Endothelial cell of umbilical vein (primary cell): ENCODE measurements around the gene PLXDC2. TPM values are rescaled to one million over a fixed set of nuclear protein-coding genes. Genes with fewer than 3 reads are reported as not detected.
"Not testable (repeated sequence)": the region's sequence is repeated elsewhere in the genome, so short reads cannot be mapped to it uniquely, and the experiment has no call there.

Source experiments
- BruUV-seq: library from RNA; stranded (reverse); fragments of 400-500 nt; replicated peaks from 2 replicates; lab custom pipeline; 2021; lab: Mats Ljungman, UMichigan
- CTCF ChIA-PET: fragments of 300-600, 350-600 bp; sonication (Branson Sonifier 250); formaldehyde crosslinking; loops from one replicate; lab custom pipeline; 2021; ENCODE audit warnings: antibody characterized with exemption, inconsistent platforms; lab: Charles Lee
- POLR2A ChIA-PET: fragments of 300-600, 350-600 bp; sonication (Branson Sonifier 250); formaldehyde crosslinking; loops from one replicate; lab custom pipeline; 2021; ENCODE audit warnings: antibody characterized with exemption, inconsistent platforms; lab: Charles Lee
- DNase-seq: peaks from one replicate; pipeline ENCODE4 v3.0.0-alpha.2; 2011; ENCODE audit warnings: low read depth, low spot score
- FAIRE-seq: peaks from 2 replicates; lab custom pipeline; 2011; peaks lifted over from hg19 to GRCh38; lab: Jason Lieb, UNC
- H2AFZ ChIP-seq: 2 replicates; pipeline ENCODE4 v1.6.0; 2012; ENCODE audit warnings: low read depth, low read length, control low read depth, inconsistent platforms
- H3K27ac ChIP-seq: 2 replicates; pipeline ENCODE4 v1.5.1; 2011; ENCODE audit warnings: low read depth, mild to moderate bottlenecking, control low read depth, low read length, moderate library complexity; ENCODE audit not compliant: insufficient read depth
- H3K27me3 ChIP-seq, 2 experiments: 2 replicates each; pipeline versions ENCODE4 v1.6.0 to v1.6.1; 2011; ENCODE audit warnings: low read length in 2 of 2, mixed read lengths in 1 of 2; ENCODE audit not compliant: control insufficient read depth in 2 of 2, insufficient read depth in 2 of 2
- H3K36me3 ChIP-seq, 2 experiments: 2 replicates in 1 of 2; 3 replicates in 1 of 2; pipeline ENCODE4 v1.5.1; 2011; ENCODE audit warnings: low read length in 2 of 2, mild to moderate bottlenecking in 1 of 2, moderate library complexity in 1 of 2; ENCODE audit not compliant: control insufficient read depth in 2 of 2, insufficient read depth in 2 of 2; ENCODE audit errors: extremely low read depth in 1 of 2
- H3K4me1 ChIP-seq: 3 replicates; pipeline ENCODE4 v1.5.1; 2011; ENCODE audit warnings: mild to moderate bottlenecking, low read length; ENCODE audit not compliant: control insufficient read depth, insufficient read depth; ENCODE audit errors: extremely low read depth
- H3K4me2 ChIP-seq: 2 replicates; pipeline ENCODE4 v1.6.1; 2011; ENCODE audit warnings: low read length, control low read depth, mixed read lengths; ENCODE audit not compliant: insufficient read depth
- H3K4me3 ChIP-seq, 3 experiments: fragments of 200-600 bp in 1 of 3; sonication (generic), shearing (Covaris generic) in 1 of 3; replicated peaks in 1 of 3; 2 replicates each; pipeline ENCODE4 v1.5.1; 2011 to 2016; ENCODE audit warnings: control low read depth in 3 of 3, low read length in 3 of 3, mild to moderate bottlenecking in 2 of 3, inconsistent platforms in 1 of 3, low read depth in 1 of 3, moderate library complexity in 1 of 3; ENCODE audit not compliant: insufficient read depth in 1 of 3
- H3K79me2 ChIP-seq: 2 replicates; pipeline ENCODE4 v1.6.0; 2012; ENCODE audit warnings: low read length, inconsistent platforms; ENCODE audit not compliant: control insufficient read depth, insufficient read depth
- H3K9ac ChIP-seq: replicated peaks from 2 replicates; pipeline ENCODE3; 2011; ENCODE audit warnings: low read length, control low read depth; ENCODE audit not compliant: insufficient read depth; ENCODE audit errors: extremely low read depth
- H3K9me1 ChIP-seq: replicated peaks from 3 replicates; pipeline ENCODE4 v1.6.0; 2011; ENCODE audit warnings: mild to moderate bottlenecking, low read length; ENCODE audit not compliant: control insufficient read depth, insufficient read depth; ENCODE audit errors: extremely low read depth
- H3K9me3 ChIP-seq: replicated peaks from 2 replicates; pipeline ENCODE4 v1.5.1; 2012; ENCODE audit warnings: low read length, inconsistent platforms; ENCODE audit not compliant: control insufficient read depth, insufficient read depth
- H4K20me1 ChIP-seq: replicated peaks from 2 replicates; pipeline ENCODE3; 2011; ENCODE audit warnings: mild to moderate bottlenecking, low read length; ENCODE audit not compliant: control insufficient read depth, insufficient read depth; ENCODE audit errors: extremely low read depth
- EZH2 ChIP-seq: IDR thresholded peaks from 2 replicates; pipeline ENCODE4 v1.6.1; 2012; ENCODE audit warnings: borderline replicate concordance, low read depth, mild to moderate bottlenecking, moderate library complexity, low read length, inconsistent platforms; ENCODE audit not compliant: severe bottlenecking
- FOS ChIP-seq: IDR thresholded peaks from 2 replicates; pipeline ENCODE4 v1.6.1; 2011; ENCODE audit warnings: mild to moderate bottlenecking, low read length, moderate library complexity, borderline replicate concordance; ENCODE audit not compliant: insufficient read depth
- GATA2 ChIP-seq: IDR thresholded peaks from 2 replicates; pipeline ENCODE4 v1.7.0; 2011; ENCODE audit warnings: low read depth, mild to moderate bottlenecking, moderate library complexity, mixed read lengths, low read length; ENCODE audit not compliant: insufficient read length, insufficient read depth
- MAX ChIP-seq: IDR thresholded peaks from 2 replicates; pipeline ENCODE4 v1.6.1; 2011; ENCODE audit not compliant: insufficient read depth, insufficient read length
- POLR2A ChIP-seq: IDR thresholded peaks from 2 replicates; pipeline ENCODE4 v1.6.1; 2012; ENCODE audit warnings: low read depth, mild to moderate bottlenecking, control low read depth, low read length
- dilution Hi-C: fragments of 300-500 bp; cut with MboI; formaldehyde crosslinking; loops from one replicate; pipeline ENCODE4 v1.15.0; 2019; ENCODE audit warnings: low sequenced_read_pairs; ENCODE audit not compliant: extremely low pct_ligation_motif_present
- intact Hi-C: fragments of 100-400 bp; cut with micrococcal nuclease; formaldehyde crosslinking; loops from one replicate; pipeline ENCODE4 v1.10.0; 2022
- polyA plus RNA-seq, 4 experiments: library from polyadenylated mRNA; depleted of rRNA in 3 of 4; stranded (reverse) in 3 of 4; unstranded in 1 of 4; fragments of >200 nt; gene quantifications; 2 replicates each; pipeline versions ENCODE4 v1.2.1 to v1.2.3, GENCODE V29; 2011 to 2012; ENCODE audit warnings: missing spikeins in 1 of 4
- total RNA-seq: library from RNA; stranded (reverse); gene quantifications from 2 replicates; pipeline ENCODE4 v1.2.3, GENCODE V29; 2021

PLXDC2 gene
- total and polyA plus RNA-seq, 2 donors (not counting 3 experiments of a cell fraction or from before 2014, with no cell fraction given), result 0.32 to 1.2 TPM

- ChIA-PET POLR2A (no interaction called here), CTCF (no interaction called here)
- Histone ChIP-seq H2AFZ (no peak overlapping the region), H3K9me1 (no peaks in the 10 kb centered on the region), H3K27me3 (no peaks in the 10 kb centered on the region), H3K4me3 (no peak overlapping the region), H3K36me3 (no peaks in the 10 kb centered on the region), H3K9me3 (no peaks in the 10 kb centered on the region), H4K20me1 (no peaks in the 10 kb centered on the region), H3K4me1 (no peaks in the 10 kb centered on the region), H3K9ac (no peak overlapping the region), H3K4me2 (no peak overlapping the region), H3K79me2 (no peaks in the 10 kb centered on the region), H3K27ac (no peak overlapping the region)
- dilution Hi-C loops (no loop called here), intact Hi-C loops (no loop called here)
- DNase-seq (no peak), FAIRE-seq (no peak)
- no TSS peak for BruUV-seq
- TF ChIP-seq GATA2 (no peak), POLR2A (no peak), MAX (no peak), FOS (no peak), EZH2 (no peak)
Observed at GRCh38 chr10:20041931-20042330, 225.7 kb downstream of the PLXDC2 start.

- H3K9me1 ChIP-seq, FAIRE-seq, dilution Hi-C loops, H3K27ac ChIP-seq, H3K4me3 ChIP-seq, H3K4me2 ChIP-seq, DNase-seq, CTCF ChIA-PET, H2AFZ ChIP-seq, H3K9ac ChIP-seq, POLR2A ChIA-PET, H3K79me2 ChIP-seq, H3K36me3 ChIP-seq, H4K20me1 ChIP-seq, H3K27me3 ChIP-seq, H3K9me3 ChIP-seq, H3K4me1 ChIP-seq, intact Hi-C loops, BruUV-seq: not testable (repeated sequence)
Observed at GRCh38 chr10:20045100-20045499, 228.9 kb downstream of the PLXDC2 start.
